ENCODE results near the gene SF3B5. TPM values are rescaled to one million over a fixed set of nuclear protein-coding genes. Genes with fewer than 3 reads are reported as not detected.

The SF3B5 gene
- total RNA-seq, 2 donors from 2014 or later = 113 to 146 TPM

DNA sequence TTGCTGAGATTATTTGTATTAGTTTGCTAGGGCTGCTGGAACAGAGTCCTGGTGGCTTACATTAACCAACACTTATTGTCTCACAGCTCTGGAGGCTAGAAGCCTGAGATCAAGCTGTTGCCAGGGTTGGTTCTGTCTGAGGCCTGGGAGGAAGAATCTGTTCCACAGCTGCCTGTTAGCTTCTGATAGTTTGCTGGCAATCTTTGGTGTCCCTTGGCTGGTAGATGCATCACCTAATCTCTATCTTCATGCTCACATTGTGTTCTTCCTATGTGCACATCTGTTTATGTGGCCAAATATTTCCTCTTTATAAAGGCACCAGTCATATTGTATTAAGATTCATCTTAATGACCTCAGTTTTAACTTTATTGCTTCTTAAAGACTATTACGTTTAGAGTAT is 19.5 kb downstream of the SF3B5 start:
- no peak for TF ChIP-seq CTCF (IDR thresholded peaks at IDR 0.05)
- H3K36me3 ChIP-seq = no peaks in the 10 kb centered on the region

DNA sequence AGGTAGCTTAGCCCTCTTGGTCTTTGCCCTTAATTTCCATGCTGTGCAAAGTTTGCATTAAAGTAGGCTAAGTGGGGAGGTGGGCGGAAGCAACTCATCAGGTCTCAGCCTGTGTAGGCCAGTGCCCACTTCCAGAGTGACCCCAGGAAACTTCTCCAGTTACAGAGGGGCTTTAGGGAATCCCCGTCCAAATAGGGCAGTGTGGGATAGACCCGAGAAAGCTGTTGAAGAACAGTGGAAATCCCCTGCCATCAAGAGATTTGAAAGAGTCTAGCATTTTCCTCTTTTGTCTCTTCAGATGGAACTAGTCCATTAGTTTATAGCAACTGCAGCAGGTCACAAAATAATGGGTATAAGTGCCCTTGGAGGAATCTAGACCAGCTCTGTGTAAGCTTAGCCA is 20.2 kb downstream of the SF3B5 start:
- no peaks in the 10 kb centered on the region for H3K36me3 ChIP-seq
- no peaks in the 10 kb centered on the region for H3K4me1 ChIP-seq
- H3K27me3 ChIP-seq = no peaks in the 10 kb centered on the region
- H3K27ac ChIP-seq = no peak overlapping the region
- H3K4me3 ChIP-seq = no peak overlapping the region
- TF ChIP-seq CTCF (IDR thresholded peaks at IDR 0.05) = no peak
- DNase-seq (ENCODE audit: low spot score) = no peak
- no peaks in the 10 kb centered on the region for H3K9me3 ChIP-seq

More for the DNA sequence above, 19.5 kb downstream of the SF3B5 start:
- no peak for DNase-seq (ENCODE audit: low spot score)
- Histone ChIP-seq H3K4me1 (no peaks in the 10 kb centered on the region), H3K9me3 (no peaks in the 10 kb centered on the region), H3K27ac (no peak overlapping the region), H3K27me3 (no peaks in the 10 kb centered on the region), H3K4me3 (no peak overlapping the region)

DNA sequence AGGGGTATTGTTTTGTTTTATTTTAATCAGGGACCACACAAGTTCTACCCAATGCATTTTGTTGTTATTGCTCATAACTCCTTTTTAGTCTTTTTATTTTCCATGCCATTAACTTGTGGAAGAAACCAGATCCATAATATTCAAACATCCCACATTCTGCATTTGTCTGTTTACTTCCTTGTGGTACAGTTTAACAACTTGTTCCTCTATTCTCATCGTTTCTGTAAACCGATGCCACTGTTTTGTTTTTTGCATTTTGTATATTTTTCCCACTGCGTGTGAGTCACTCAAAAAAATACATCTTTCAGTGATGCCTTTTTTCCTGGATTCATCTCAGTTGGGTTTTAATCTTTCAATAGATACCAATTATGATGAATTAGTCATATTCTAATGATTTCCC is 22.3 kb downstream of the SF3B5 start:
- no peaks in the 10 kb centered on the region for H3K36me3 ChIP-seq
- H3K27ac ChIP-seq = no peak overlapping the region
- no peaks in the 10 kb centered on the region for H3K9me3 ChIP-seq
- TF ChIP-seq CTCF (IDR thresholded peaks at IDR 0.05) = no peak
- DNase-seq (ENCODE audit: low spot score) = no peak
- H3K4me3 ChIP-seq = no peak overlapping the region
- no peaks in the 10 kb centered on the region for H3K27me3 ChIP-seq
- no peaks in the 10 kb centered on the region for H3K4me1 ChIP-seq

DNA sequence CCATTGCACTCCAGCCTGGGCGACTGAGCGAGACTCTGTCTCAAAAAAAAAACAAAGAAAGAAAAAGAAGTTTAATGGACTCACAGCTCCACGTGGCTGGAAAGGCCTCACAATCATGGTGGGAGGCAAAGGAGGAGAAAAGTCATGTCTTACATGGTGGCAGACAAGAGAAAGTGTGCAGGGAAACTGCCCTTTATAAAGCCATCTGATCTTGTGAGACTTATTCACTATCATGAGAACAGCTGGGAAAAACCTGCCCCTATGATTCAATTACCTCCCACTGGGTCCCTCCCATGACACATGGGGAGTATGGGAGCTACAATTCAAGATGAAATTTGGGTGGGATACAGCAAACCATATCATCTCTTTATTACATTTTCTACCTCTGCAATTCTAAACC is 25.9 kb downstream of the SF3B5 start:
- H3K4me3 ChIP-seq = no peak overlapping the region
- H3K36me3 ChIP-seq = no peaks in the 10 kb centered on the region
- no peak for TF ChIP-seq CTCF (IDR thresholded peaks at IDR 0.05)
- no peaks in the 10 kb centered on the region for H3K9me3 ChIP-seq
- peaks cover 0 to 7% of the 10 kb centered on the region in 2 donors for H3K4me1 ChIP-seq
- H3K27ac ChIP-seq = no peak overlapping the region
- no peak for DNase-seq (ENCODE audit: low spot score)
- H3K27me3 ChIP-seq = no peaks in the 10 kb centered on the region

DNA sequence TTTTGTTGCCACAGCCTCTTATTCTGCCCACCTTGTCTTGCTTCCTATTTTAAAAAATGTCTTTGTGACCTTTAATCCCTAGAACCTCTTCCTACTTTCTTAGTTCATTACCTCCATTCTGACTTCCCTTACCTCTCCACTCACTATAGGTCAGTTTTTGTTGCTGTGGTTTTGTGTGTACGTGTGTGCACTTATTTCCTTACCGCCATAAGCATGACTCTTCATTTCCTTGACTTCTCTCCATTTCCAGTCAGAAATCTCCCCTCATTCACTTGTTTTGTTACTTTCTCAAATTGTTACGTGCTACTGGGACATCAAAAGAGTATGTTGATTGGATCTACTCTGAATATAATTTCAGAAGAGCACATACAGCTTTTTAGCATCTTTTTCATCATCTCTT is 26.6 kb downstream of the SF3B5 start:
- TF ChIP-seq CTCF (IDR thresholded peaks at IDR 0.05) = no peak
- Histone ChIP-seq H3K4me3 (no peak overlapping the region), H3K27me3 (no peaks in the 10 kb centered on the region), H3K27ac (no peak overlapping the region), H3K36me3 (no peaks in the 10 kb centered on the region), H3K4me1 (peaks cover 0 to 12% of the 10 kb centered on the region in 2 donors), H3K9me3 (no peaks in the 10 kb centered on the region)
- DNase-seq (ENCODE audit: low spot score) = no peak

GRCh38 chr6:144066741-144067484 is 28.5 kb downstream of the SF3B5 start:
- Histone ChIP-seq H3K4me3 (no peak overlapping the region), H3K27me3 (no peaks in the 10 kb centered on the region), H3K9me3 (no peaks in the 10 kb centered on the region), H3K4me1 (peaks cover 0 to 21% of the 10 kb centered on the region in 2 donors), H3K36me3 (no peaks in the 10 kb centered on the region), H3K27ac (no peak overlapping the region)
- no peak for DNase-seq (ENCODE audit: low spot score)
- TF ChIP-seq CTCF (IDR thresholded peaks at IDR 0.05) = no peak
